Loucy (cell line): ENCODE results near the gene NBAS.

Experiments used
- H2AFZ ChIP-seq: fragments of 200-600 bp; sonication (generic); 2 replicates; pipeline ENCODE4 v1.6.0; 2016; ENCODE audit warnings: antibody characterized with exemption, mild to moderate bottlenecking, low read length, moderate library complexity
- H3F3A ChIP-seq: fragments of 200-600 bp; 2 replicates; pipeline ENCODE4 v1.6.0; 2016; ENCODE audit warnings: antibody characterized with exemption, low read depth, mild to moderate bottlenecking
- H3K27me3 ChIP-seq: fragments of 200-600 bp; sonication (generic); 2 replicates; pipeline ENCODE4 v1.6.1; 2014; ENCODE audit warnings: low read length, mild to moderate bottlenecking; ENCODE audit not compliant: insufficient read depth, poor library complexity, severe bottlenecking
- H3K36me3 ChIP-seq: fragments of 200-600 bp; sonication (generic); 2 replicates; pipeline ENCODE4 v1.6.1; 2016; ENCODE audit warnings: low read length; ENCODE audit not compliant: insufficient read depth
- H3K4me1 ChIP-seq: fragments of 200-600 bp; sonication (generic); 2 replicates; pipeline ENCODE4 v1.5.1; 2014; ENCODE audit warnings: low read length, mild to moderate bottlenecking; ENCODE audit not compliant: insufficient read depth, poor library complexity, severe bottlenecking
- H3K4me2 ChIP-seq: fragments of 200-600 bp; sonication (generic); 2 replicates; pipeline ENCODE4 v1.6.0; 2014; ENCODE audit warnings: antibody characterized with exemption, low read length, low read depth, mild to moderate bottlenecking; ENCODE audit not compliant: poor library complexity, severe bottlenecking
- H3K4me3 ChIP-seq: fragments of 200-600 bp; sonication (generic); 2 replicates; pipeline ENCODE4 v1.5.1; 2014; ENCODE audit warnings: low read length, mild to moderate bottlenecking, mixed read lengths; ENCODE audit not compliant: poor library complexity, severe bottlenecking
- H3K79me2 ChIP-seq: fragments of 200-600 bp; sonication (generic); 2 replicates; pipeline ENCODE4 v1.6.1; 2014; ENCODE audit warnings: low read length; ENCODE audit not compliant: insufficient read depth
- H3K9ac ChIP-seq: fragments of 200-600 bp; sonication (generic); 2 replicates; pipeline ENCODE4 v1.6.0; 2014; ENCODE audit warnings: mild to moderate bottlenecking, low read depth, low read length, moderate library complexity; ENCODE audit not compliant: poor library complexity, severe bottlenecking
- H3K9me2 ChIP-seq: fragments of 200-600 bp; sonication (generic); replicated peaks from 2 replicates; pipeline ENCODE4 v1.6.1; 2016; ENCODE audit warnings: low read depth, low read length, mixed read lengths
- H3K9me3 ChIP-seq: fragments of 200-600 bp; sonication (generic); 2 replicates; pipeline ENCODE4 v1.6.1; 2014; ENCODE audit warnings: mild to moderate bottlenecking, antibody characterized with exemption, low read length, low read depth; ENCODE audit not compliant: insufficient read depth
- H4K20me1 ChIP-seq: fragments of 200-600 bp; sonication (generic); 2 replicates; pipeline ENCODE4 v1.6.0; 2014; ENCODE audit warnings: antibody characterized with exemption, low read length, mild to moderate bottlenecking; ENCODE audit not compliant: insufficient read depth, poor library complexity, severe bottlenecking
- EZH2phosphoT487 ChIP-seq: fragments of 200-600 bp; IDR thresholded peaks from 2 replicates; pipeline ENCODE4 v1.6.1; 2018; ENCODE audit warnings: antibody characterized with exemption, mild to moderate bottlenecking, moderate library complexity, borderline replicate concordance
- TF ChIP-seq, protein P1 (sequence below): fragments of 200-600 bp; sonication (generic); conservative IDR thresholded peaks from 2 replicates; pipeline ENCODE4 v1.5.1; 2014; ENCODE audit warnings: mild to moderate bottlenecking, antibody characterized with exemption, low read length

Gene NBAS

DNA sequence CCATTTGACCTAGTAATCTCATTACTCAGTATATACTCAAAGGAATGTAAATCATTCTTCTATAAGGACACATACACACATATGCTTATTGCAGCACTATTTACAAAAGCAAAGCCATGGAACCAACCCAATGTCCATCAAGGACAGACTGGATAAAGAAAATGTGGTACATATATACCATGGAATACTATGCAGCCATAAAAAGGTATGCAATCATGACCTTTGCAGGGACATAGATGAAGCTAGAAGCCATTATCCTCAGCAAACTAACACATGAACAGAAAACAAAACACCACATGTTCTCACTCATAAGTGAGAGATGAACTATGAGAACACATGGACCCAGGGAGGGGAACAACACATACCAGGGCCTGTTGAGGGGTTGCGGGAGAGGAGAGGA lies 214.5 kb downstream of the NBAS start:
- Histone ChIP-seq H2AFZ (no peak overlapping the region), H3K9ac (no peak overlapping the region), H3K4me1 (no peaks in the 10 kb centered on the region), H3K4me2 (no peak overlapping the region), H3F3A (no peaks in the 10 kb centered on the region), H3K36me3 (peaks cover 23% of the 10 kb centered on the region; the same call in 1 of the 2 replicates), H3K4me3 (no peak overlapping the region), H3K9me3 (no peaks in the 10 kb centered on the region; the same call in 1 of the 2 replicates), H4K20me1 (no peaks in the 10 kb centered on the region), H3K9me2 (no peaks in the 10 kb centered on the region), H3K79me2 (no peaks in the 10 kb centered on the region), H3K27me3 (no peaks in the 10 kb centered on the region)
- TF ChIP-seq EZH2phosphoT487: no peak
- TF ChIP-seq, protein P1, sequence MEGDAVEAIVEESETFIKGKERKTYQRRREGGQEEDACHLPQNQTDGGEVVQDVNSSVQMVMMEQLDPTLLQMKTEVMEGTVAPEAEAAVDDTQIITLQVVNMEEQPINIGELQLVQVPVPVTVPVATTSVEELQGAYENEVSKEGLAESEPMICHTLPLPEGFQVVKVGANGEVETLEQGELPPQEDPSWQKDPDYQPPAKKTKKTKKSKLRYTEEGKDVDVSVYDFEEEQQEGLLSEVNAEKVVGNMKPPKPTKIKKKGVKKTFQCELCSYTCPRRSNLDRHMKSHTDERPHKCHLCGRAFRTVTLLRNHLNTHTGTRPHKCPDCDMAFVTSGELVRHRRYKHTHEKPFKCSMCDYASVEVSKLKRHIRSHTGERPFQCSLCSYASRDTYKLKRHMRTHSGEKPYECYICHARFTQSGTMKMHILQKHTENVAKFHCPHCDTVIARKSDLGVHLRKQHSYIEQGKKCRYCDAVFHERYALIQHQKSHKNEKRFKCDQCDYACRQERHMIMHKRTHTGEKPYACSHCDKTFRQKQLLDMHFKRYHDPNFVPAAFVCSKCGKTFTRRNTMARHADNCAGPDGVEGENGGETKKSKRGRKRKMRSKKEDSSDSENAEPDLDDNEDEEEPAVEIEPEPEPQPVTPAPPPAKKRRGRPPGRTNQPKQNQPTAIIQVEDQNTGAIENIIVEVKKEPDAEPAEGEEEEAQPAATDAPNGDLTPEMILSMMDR: no peak

DNA sequence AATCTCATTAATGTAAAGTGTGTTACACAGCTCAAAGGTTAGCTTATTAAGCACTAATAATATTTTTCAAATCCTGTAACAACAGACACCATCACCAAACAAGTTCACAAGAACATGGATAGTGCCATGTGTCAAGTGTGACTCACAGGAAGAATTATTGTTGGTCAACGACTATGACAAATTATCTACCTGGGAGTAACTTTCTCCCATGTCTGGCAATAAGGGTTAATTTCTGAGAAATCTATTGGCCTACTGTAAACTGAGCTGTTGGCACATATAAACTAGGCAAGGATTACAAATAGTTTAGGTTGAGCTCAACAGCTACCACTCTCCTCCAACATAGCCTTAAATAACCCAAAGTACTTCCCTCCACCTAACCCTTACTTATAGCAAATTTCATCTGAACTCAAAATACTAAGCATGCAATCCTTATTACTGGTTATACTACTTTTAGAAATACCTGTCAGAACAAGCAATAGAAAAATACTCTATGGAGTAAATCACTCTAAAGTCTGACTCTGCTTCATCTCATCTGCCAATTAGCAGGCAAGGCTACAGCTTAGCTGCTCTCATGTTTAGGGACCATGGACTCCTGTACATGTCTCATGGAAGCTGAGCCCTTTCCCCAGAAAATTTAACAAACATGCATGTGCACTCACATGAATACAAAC lies 223.0 kb downstream of the NBAS start:
- Histone ChIP-seq H3K27me3 (no peaks in the 10 kb centered on the region), H3K4me2 (no peak overlapping the region), H3K4me3 (no peak overlapping the region), H2AFZ (no peak overlapping the region), H3K9ac (no peak overlapping the region), H3K79me2 (no peaks in the 10 kb centered on the region), H3K9me3 (no peaks in the 10 kb centered on the region), H4K20me1 (peaks cover 10% of the 10 kb centered on the region), H3K4me1 (peaks cover 25% of the 10 kb centered on the region), H3K9me2 (no peaks in the 10 kb centered on the region), H3F3A (peaks cover 2% of the 10 kb centered on the region; the same call in 1 of the 2 replicates), H3K36me3 (peaks cover 23% of the 10 kb centered on the region; the same call in 1 of the 2 replicates)
- TF ChIP-seq, protein P1: no peak
- no peak for TF ChIP-seq EZH2phosphoT487

DNA sequence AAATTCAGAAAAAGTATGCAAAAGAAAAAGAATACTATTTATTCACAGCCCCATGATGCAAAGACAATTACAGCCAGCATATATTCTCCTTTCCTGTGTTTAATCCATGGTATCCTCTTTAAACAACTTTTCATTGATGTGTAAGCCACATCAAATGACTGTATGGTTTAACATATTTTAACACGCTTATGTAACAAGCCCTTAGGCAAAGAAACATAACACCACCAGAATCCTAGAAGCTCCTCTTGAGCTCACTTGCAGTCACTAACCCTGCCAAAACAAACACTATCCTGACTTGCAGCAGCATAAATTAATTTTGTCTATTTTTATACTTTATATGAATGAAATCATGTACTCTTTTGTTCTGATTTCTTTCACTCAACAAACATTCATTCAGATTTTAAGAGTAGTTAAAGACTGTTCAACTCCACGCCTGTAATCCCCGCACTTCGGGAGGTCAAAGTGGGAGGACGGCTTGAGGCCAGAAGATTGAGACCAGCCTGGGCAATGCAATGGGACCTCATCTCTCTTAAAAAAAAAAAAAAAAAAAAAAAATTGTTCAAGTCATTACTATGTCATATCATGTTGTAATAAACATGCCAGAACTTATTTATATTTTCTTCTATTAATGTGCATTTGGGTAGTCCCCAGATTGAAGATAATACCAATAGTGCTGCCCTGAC lies 226.3 kb downstream of the NBAS start:
- H3K9me2 ChIP-seq: no peaks in the 10 kb centered on the region
- H3K4me3 ChIP-seq: peak overlapping the region; percentile 8

More for the DNA sequence above, 226.3 kb downstream of the NBAS start:
- peaks cover 27% of the 10 kb centered on the region for H3K4me1 ChIP-seq
- H3K36me3 ChIP-seq: peaks cover 22% of the 10 kb centered on the region; the same call in 1 of the 2 replicates
- H3K27me3 ChIP-seq: no peaks in the 10 kb centered on the region
- TF ChIP-seq, protein P1: no peak
- TF ChIP-seq EZH2phosphoT487: no peak
- H4K20me1 ChIP-seq: peaks cover 10% of the 10 kb centered on the region
- no peaks in the 10 kb centered on the region for H3K9me3 ChIP-seq
- H3K4me2 ChIP-seq: peak overlapping the region; percentile 43
- no peak overlapping the region for H3K9ac ChIP-seq
- no peaks in the 10 kb centered on the region for H3K79me2 ChIP-seq
- H3F3A ChIP-seq: peaks cover 2% of the 10 kb centered on the region; the same call in 1 of the 2 replicates
- H2AFZ ChIP-seq: no peak overlapping the region
